HG02759 (cell line): ENCODE data around the gene CELF5.
"Not testable (repeated sequence)": the region's sequence is repeated elsewhere in the genome, so short reads cannot be mapped to it uniquely, and the experiment has no call there.

Experiments
- ATAC-seq: cut with Tn5 transposase; IDR thresholded peaks from one replicate; pipeline ENCODE4 v1.9.1; 2021; ENCODE audit warnings: mild to moderate bottlenecking, moderate library complexity; ENCODE audit not compliant: unreplicated experiment

CELF5 gene

GRCh38 chr19:3338541-3339181, 114.2 kb downstream of the CELF5 start:
- no peak for ATAC-seq

- no peak for ATAC-seq
Observed at GRCh38 chr19:3340340-3340739, 115.9 kb downstream of the CELF5 start.

GRCh38 chr19:3342246-3342645, 117.8 kb downstream of the CELF5 start:
- no peak for ATAC-seq

- not testable (repeated sequence) for ATAC-seq
Observed at GRCh38 chr19:3342962-3343361, 118.5 kb downstream of the CELF5 start.

- no peak for ATAC-seq
Observed at GRCh38 chr19:3343619-3344502, 119.4 kb downstream of the CELF5 start.

GRCh38 chr19:3344608-3345598, 120.4 kb downstream of the CELF5 start:
- no peak for ATAC-seq

GRCh38 chr19:3345850-3346460, 121.5 kb downstream of the CELF5 start:
- ATAC-seq = no peak
